Measurements from ENCODE around the gene ACTL10.
"Not testable (repeated sequence)": the region's sequence is repeated elsewhere in the genome, so short reads cannot be mapped to it uniquely, and the experiment has no call there.

Gene ACTL10

DNA sequence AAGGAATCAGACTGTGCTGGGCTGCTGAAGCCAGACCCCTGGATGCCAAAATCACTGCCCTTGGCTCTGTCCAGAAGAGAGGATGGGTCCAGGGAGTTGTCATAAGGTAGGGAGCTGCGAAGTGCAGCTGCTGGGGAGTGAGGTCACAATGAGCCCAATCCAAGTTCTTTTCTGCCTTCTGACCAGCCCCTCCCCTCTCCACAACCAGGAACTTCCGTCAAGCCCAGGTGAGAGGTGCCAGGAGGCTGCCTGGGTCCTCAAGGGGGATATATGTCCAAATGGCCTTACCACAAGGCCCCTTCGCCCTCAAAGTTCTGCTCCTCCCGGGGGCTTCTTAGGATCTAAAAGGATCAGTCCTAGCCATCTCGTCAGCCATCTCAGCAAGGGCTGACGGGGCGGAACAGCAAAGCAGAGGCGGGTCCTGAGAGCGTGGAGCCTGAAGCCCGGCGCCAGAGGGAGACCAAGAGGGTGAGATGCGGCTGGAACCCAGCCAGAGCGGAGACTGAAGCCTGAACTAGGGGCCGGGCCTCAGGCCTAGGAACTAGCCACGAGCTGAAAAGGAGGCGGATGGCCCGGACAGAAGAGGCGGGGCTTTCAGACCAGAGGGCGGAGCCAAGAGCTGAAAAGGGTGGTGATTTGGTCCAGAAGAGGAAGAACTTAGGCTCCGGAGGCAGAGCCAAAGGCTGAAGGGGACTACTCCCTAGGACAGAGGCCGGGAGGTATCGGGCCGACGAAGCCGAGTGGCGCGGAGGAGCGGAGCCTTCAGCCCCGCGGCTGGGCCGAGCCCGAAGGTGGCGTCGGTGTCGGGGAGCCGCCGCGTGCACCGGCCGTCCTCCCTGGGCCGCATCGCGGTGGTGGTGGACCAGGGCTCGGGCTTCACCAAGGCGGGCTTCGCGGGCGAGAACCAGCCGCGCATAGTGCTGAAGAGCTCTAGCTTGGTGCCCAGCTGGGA is at the start of gene ACTL10:
Gene ACTL10 (plus strand): TSS at position 651 of the 952 bp plus-strand sequence. CDS start 555 bp downstream, outside the sequence.
- DNase-seq, result peak; percentile 94 to 95

DNA sequence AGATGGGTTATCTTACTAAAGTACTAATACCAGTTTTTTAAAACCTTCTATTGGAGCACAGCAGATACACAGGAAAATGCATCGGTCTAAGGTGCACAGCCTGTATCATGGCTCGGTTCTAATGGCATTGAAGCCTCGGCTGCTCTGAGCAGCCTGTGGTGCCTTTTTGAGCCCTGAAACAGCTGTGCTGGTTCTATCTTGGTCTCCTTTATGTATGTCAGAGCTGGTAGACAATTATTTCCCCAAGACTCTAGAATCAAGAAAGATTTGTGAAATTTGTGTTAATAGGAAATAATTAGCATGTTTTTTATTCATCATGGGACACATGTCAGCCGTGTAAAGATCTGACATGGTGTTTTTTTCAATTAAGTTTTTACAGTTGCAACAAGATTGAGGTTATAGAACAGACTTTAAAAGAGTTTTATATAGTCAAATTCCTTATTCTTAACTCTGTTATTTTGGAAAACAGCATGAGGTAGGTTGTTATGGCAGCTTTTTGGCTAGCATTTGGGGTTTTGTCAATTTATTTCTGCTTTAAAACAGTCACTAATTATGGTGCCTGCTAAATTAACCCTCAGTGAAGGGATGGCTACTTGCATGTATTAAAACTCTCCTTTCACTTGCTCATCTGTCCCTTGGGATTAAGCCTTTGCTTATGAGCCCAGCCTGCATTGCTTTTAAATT is 44.9 kb upstream of the ACTL10 start:
- DNase-seq, result no peak

DNA sequence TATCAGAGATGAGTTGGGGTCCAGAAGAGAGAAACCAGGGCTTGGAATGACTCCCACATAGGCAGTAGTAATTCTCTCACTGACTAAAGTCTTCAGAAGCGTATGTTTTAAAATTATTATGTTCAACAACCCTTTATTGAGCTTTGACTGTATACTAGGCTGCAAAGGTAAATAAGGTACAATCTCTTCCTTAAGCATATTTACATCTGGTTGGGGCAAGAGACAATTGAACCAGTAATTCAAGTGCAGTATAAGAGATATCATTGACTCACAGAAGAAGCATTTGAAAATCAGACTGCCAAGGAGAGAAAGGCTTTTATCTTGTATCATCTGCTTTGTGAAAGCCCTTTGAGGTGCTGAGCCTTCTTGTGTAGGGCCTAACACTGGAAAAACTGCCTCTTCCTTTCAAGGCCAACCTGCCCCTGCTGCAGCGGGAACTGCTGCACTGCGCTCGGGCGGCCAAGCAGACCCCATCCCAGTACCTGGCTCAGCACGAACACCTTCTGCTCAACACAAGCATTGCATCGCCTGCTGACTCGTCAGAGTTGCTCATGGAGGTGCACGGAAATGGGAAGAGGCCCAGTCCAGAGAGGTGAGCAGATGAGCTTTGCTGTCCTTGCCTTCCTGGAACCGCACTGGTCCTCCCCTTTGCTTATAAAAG is 43.9 kb upstream of the ACTL10 start:
- no peak for DNase-seq

DNA sequence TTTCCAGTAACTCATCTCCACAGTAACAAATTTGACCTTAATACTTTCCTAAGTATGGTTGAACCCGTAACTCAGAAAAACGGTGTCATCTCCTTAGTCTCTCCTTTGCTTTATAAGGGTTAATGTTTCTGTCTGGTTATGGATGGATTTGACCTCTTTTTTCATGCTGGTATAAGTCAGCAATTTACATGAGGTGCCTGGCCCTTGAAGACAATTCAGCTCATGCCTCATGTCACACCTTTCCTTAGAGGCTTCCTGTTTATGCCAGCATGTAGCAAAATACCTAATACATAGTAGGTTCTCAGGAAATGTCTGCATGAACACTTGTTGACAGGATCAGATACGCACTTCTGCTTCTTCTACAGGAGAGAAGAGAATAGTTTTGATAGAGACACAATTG is 42.3 kb upstream of the ACTL10 start:
- no peak for DNase-seq

DNA sequence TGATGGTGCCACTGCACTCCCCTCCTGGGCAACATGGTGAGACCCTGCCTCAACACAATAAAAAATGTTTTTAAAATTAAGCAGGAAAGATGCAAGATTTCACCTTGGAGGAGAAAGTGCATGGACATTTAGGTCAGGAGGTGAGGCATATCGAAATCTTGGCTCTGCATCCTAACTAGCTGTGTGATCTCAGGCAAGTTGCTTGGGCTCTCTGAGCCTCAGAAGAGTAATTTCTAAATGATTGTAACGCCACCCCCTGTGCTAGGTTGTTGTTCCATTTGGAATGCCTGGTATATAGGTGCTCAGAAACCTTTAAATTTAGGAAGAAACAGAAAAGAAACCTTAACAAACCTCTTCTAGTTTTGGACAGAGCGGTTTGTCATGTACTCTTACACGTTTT is 40.6 kb upstream of the ACTL10 start:
- no peak for DNase-seq

DNA sequence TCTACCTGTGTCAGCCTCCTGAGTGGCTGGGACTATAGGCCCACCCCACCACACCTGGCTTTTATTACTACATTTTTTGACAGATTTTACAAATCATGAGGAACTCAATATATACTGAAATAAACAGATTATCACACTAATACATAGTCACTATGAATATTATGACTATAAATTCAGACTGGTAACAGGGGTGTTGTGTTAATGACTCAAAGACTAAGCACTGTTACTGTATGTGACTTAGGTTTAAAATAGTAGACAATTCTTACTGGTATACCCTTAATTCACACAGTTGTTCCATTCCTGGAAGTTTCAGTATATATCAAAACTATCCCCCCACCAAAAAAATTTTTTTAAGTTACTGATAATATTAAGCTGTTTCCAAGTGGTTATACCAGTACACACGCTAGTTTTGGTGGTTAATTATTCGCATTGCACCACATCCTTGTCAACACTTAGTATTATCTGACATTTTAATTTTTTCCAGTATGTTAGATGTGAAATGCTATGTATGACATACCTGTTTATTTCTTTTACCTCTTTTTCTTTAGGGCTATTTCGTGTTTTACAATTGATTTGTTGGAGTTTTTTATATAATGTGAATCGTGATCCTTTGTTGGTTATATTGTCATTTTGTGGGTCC is 39.0 kb upstream of the ACTL10 start:
- no peak for DNase-seq

DNA sequence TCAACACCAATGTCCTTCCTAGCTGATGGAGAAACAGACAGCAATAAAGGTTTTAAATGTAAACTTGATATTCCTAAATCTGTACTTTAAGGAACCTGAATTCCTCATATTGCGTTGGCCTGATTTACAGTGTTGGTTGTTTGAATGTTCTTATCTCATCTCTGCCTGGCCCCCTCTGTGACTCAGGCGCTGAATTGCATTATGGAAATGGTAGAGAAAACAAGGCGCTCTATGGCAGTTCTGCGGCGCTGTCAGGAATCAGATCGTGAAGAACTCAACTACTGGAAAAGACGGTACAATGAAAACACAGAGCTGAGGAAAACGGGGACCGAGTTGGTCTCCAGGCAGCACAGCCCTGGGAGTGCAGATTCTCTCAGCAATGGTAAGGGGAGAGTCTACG is 37.2 kb upstream of the ACTL10 start:
- DNase-seq, result no peak

DNA sequence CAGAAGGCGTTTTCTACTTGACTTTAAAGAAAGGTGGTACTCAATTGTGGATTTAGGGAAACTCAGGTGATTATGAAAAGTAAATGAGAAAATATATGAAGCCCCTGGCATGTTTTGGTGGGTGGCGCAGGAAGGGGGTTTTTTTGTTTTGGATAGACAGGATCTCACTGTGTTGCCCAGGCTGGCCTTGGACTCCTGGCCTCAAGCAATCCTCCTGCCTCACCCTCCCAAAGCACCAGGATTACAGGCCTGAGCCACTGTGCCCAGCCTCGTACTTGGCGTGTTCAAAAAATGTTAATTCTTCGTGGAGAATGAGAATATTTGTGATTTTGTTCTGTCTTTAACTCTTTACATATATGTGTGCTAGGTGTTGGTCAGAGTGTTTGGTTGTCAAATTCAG is 36.8 kb upstream of the ACTL10 start:
- DNase-seq, result no peak

DNA sequence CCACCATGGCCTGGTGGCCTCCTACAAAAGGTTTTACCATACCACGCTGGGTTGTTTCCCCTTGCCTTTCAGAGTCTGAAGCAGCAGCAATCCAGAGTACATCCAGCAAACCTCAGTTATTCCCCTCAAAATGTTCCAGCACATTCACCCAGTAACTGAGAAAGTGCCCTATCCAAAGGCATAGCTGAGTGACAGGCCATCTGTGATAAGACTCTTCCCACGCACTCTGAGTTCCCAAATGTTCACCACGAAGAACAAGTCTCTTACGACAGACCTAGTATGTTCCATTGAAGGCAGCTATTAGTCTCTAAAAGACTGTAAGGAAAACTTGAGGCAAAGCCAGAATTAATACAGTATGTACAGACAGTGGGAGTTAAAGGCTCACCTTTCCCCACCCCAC is 36.2 kb upstream of the ACTL10 start:
- DNase-seq, result no peak

DNA sequence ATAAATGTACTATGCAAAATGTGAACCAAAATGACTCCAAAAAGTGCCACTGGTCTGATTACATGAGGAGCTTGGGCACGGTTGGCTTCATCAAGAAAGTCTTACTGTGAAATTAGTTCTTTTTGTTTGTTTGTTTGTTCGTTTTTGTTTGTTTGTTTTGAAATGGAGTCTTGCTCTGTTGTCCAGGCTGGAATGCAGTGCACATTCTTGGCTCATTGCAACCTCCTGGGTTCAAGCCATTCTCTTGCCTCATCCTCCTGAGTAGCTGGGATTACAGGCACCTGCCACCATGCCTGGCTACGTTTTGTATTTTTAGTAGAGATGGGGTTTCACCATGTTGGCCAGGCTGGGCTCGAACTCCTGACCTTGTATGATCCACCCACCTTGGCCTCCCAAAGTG is 34.8 kb upstream of the ACTL10 start:
- not testable (repeated sequence) for DNase-seq

DNA sequence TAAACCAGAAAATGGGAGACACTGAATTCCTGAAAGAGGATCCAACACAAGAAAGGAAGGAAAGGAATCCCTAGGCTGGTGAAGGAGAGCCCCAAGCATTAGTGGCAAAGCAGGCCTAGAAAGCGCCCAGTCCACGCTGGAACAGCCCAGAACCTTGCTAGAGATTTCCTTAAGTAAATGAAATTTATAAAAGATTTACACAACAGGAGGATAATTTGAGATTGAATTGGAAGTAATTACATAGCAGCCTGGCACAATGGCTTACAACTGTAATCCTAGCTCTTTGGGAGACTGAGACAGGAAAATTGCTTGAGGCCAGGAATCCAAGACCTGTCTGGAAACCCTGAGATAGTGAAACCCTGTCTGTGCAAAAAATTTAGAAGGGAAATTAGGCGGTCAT is 31.4 kb upstream of the ACTL10 start:
- no peak for DNase-seq

DNA sequence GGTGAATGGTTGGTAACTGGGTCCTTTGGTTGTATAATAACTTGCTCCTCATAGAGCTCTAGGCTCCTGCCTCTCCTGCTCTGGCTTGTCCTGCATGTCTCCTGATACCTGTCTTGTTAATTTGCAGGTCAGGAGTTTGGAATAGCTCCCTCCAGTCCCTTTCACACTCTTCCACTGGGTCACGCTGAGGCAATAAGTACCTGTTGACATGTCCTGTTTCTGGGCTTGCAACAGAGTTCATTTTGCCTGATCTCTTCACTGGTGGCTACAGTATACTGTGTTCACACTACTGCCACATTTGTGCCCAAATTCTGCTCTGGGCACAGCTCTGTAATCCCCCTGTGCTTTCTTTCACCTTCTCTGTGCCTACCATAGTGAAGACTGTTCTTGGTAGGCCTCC is 30.0 kb upstream of the ACTL10 start:
- no peak for DNase-seq

DNA sequence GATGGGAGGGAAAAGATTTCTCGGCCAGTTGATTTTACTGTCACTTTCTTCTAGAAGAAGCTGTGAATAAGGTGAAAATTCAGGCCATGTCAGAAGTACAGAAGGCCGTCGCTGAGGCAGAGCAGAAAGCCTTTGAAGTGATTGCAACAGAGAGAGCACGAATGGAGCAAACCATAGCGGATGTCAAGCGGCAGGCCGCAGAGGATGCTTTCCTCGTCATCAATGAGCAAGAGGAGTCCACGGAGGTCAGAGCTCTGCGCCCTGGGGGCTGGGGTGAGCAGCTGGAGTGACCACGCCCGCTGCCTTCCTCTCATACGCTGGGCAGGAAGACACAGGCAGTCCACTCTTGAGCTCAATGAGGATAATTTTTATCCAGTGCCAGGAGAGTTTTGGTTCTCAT is 26.5 kb upstream of the ACTL10 start:
- DNase-seq, result no peak

DNA sequence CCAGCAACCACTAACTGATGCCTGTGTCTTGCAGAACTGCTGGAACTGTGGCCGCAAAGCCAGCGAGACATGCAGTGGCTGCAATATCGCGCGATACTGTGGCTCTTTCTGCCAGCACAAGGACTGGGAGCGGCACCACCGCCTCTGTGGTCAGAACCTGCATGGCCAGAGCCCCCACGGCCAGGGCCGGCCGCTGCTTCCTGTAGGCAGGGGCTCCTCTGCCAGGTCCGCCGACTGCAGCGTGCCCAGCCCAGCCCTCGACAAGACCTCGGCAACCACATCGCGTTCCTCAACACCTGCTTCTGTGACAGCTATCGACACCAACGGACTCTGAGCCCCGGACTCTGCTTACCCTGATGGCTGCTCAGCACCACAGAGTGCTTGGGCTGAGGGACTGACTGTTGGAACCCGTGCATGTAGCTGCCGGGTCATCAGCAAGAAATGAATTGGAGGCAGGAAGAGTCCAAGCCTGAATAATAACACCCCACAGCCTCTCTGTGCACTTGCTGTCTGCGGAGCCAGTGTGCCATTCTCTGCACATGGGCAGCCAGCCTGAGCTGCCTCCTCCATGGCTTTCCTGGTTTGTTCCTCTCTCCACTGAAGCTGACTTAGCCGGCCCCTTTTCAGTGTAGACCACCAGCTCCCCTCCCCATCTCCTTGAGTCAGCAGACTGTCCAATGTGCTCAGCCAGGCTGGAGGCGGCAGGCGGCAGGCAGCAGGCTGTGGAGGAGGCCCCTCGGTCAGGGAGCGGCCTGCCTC is 22.3 kb upstream of the ACTL10 start:
- no peak for DNase-seq

DNA sequence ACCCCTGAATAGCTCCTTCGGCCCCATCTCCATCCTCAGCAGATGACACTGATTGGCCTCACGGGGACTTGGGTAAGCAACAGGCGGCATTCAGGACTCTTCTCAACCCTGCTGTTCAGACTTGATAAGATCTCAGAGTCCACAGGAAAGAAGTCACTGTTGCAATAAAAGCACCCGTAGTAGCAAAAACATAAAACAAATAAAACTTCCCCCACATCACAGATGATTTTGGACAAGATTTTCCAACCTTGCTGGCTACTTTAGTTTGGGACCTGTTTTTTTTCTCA is 21.7 kb upstream of the ACTL10 start:
- no peak for DNase-seq

DNA sequence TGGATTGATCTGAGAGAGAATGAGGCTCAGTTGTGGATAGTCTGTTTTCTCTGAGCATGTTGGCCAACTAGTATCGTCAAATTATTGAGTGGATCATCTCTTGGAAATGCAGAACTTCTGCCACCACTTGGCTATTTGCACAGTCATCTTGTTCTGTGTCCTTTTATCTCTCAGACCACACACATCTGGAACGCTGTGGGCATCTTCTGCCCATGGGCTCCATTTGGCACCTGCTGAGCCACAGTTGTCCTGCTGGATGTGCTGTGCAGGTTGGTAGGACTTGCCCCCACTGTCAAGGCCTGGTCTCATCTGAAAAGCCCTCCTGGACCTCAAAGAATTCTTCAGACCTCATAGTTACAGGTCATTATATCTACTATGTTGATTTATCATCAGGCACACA is 21.3 kb upstream of the ACTL10 start:
- no peak for DNase-seq

DNA sequence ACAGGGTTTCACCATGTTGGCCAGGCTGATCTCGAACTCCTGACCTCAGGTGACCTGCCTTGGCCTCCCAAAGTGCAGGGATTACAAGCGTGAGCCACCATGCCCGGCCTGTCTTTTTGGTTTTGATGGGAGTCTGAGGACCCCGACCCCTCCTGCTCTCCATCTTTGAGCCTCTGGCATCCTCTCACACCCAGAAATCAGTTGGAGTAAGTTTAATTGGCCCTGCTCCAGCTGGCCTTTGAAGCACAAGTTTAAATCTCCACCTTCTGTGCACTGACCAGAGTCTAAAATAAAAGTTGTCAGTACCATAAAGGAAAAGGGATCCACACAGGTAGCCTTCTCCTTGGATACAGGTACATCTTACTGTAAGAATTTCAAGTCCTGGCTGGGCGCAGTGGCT is 20.6 kb upstream of the ACTL10 start:
- no peak for DNase-seq

DNA sequence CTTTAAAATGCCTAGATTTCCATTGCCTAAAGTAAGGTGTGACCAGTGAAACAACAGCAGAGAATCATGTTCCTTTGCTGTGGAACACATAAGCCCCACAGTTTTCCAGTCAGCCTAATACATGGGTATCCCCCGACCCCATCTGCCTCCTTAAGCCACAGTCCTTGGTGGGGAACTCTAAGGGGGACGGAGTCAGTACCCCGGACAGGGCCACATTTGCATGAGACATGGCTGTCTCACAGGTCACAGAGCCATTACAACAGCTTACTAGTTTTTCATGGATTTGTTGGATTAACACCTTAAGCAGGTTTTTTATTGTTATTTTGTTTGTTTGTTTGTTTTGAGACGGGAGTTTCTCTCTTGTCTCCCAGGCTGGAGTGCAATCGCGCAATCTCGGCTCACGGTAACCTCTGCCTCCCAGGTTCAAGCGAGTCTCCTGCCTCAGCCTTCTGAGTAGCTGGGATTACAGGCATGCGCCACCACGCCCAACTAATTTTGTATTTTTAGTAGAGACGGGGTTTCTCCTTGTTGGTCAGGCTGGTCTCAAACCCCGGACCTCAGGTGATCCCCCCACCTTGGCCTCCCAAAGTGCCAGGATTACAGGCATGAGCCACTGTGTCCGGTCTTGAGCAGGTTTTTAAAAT is 19.7 kb upstream of the ACTL10 start:
- peak in 1 of 2 experiments; percentile 13 for DNase-seq

DNA sequence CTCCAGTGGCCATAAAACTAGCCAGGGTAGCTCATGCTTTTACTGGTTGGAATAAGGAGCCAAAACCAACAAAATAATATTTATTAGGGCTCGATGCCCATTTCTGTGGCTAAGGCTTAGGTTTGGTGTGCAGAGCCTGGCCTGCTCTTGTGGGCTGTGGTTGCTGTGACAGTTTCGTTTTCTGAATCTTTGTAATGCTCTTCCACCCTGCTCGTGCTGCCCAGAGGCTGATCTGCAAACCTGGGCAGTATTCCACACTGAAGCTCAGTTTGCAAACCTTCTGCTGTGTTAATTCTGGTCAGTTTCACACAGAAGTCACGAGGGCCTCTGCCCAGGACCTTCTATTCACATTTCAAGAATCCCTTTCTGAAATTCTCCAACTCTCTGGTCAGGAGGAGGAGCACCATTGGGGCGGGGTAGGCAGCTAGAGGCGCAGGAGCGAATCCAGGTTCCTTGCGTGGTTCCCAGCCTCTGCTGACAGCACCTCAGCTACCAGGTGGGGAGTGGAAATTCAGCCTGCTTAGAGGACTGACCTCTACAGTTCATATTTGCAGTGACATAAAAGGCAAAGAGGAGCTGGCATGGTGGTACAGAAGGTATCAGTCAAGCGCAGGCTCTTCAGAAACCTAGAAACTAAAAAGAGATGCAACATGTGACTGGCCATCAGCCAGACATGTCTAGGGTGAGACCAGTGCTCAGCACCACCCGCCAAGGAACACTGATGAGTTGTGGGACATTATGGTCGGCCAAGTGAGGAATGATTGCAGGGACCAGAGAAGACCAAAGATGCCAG is 18.9 kb upstream of the ACTL10 start:
- no peak for DNase-seq

DNA sequence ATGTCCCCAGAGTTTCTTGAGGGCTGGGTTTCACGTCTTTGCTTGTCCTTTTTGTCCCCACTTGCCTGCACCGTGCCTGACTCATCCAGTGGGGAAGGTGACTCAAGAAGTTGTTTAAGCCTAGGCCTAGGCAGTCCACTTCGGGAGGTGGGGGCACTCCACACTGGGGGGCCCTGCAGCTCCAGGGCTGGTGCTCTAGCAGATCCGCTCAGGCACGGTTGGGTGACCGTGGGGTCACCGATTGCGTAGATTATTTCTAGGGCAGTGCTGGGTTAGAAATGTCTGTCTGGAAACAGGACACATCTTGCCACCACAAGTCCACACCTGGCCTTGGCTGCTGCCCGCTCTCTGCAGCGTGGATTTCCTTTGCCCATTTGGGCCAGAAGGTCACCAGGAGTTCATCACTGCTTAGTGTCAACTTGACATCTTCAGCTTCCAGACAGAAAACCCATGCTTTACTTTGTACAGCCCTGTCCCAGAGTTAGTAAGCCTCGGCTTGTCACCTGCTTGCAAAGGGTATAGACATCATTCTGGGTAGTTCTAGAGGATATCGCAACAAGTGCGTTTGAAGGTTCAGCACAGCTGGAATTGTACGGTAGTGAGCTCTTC is 18.2 kb upstream of the ACTL10 start:
- peak in 1 of 2 experiments; percentile 18 for DNase-seq

DNA sequence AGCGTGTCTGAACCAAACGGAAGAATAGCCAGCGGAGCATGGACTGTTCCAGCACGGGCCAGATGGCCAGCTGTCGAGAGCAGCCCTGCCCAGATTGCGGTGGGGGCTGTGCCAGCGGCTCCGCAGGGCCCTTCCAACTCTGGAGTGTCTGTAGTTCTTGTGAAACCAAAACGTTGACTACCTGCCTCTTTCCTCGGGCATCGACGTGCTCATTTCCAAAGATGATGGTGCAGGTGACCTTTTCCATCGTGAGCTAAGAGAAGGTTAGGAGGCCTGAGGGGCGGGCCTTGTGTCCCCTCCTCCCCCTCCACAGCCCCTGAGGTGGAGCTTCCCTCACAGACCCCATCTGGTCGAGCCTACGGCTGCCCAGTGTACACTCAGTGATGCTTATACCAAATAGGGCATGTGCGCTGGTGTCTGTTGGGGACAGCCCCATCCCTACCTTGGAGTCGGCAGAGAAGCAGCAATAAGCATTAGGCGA is 17.5 kb upstream of the ACTL10 start:
- no peak for DNase-seq
